SIG-M5 treated with dmso at 0.1 percent for 504 hours (cell line): ENCODE results near the gene LCA5.
"Not testable (repeated sequence)": the region's sequence is repeated elsewhere in the genome, so short reads cannot be mapped to it uniquely, and the experiment has no call there.

Experiments
- DNase-seq: peaks from one replicate; lab custom pipeline; 2025; ENCODE audit not compliant: unreplicated experiment; lab: John Stamatoyannopoulos, UW

Gene LCA5

DNA sequence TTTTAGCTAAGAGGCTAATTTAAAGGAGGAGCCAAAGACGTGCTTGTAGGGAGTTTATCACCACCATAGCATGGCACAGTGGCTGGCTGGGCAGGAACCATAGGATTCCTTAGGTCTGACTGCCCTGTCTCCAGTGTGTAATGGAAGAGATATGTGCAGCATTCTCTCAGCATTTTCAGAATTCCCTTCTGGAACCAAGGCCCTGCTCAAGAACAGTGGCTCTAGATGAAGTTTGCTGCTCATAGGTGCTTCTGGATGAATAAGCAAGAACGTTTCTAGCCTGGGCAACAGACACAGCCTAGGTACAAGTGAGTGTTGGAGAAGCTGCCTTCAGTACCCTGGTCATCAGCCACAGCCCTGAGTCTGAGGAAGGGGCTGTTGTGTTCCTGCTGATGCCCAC, 69.1 kb downstream of the LCA5 start:
- DNase-seq, result no peak

DNA sequence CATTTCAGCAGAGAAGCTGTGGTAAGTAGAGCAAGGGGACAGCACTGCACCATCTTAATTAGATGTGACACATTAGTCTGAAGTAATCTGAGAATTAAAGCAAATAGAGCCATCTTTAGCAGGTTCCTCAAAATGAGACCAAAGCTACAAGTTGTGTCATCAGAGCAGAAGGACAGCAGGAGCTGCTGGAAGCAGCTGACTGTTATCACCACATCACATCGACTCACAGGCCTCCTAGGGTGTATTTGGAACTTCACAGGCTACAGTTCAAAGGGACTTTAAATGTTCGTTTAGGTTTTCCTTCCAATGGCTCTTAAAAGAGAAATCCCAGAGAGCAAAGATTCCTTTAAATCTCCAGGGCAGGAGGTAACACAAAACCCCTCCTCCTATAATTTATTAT, 69.5 kb downstream of the LCA5 start:
- no peak for DNase-seq

GRCh38 chr6:79466207-79466834, 70.9 kb downstream of the LCA5 start:
- DNase-seq, result peak; percentile 25

GRCh38 chr6:79465381-79465780, 71.8 kb downstream of the LCA5 start:
- no peak for DNase-seq

GRCh38 chr6:79463621-79464050, 73.6 kb downstream of the LCA5 start:
- no peak for DNase-seq

GRCh38 chr6:79461205-79461604, 76.0 kb downstream of the LCA5 start:
- DNase-seq, result no peak

DNA sequence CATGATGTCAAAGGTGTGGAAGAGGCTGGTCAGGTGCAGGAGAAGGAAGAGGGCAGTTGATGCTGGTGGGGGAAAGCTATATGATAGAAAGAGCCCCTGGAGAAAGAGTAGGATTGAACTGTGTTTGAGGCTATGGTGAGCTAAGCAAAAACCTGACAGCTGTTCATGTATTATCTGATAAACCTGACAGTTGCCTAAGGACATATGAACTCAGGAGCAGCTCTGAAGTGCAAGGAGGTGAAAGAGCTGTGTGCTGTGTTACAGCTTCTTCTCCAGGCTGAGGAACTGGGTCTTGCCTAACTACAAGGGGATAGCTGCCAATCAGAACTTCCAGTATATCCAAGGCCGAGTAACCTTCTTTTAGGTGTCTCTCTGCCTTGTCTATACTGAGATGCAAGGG, 81.8 kb downstream of the LCA5 start:
- no peak for DNase-seq

- DNase-seq, result peak; percentile 31
Measured at GRCh38 chr6:79453558-79454042, 83.6 kb downstream of the LCA5 start.

- no peak for DNase-seq
Measured at GRCh38 chr6:79450984-79451383, 86.2 kb downstream of the LCA5 start.

GRCh38 chr6:79446006-79446405, 91.2 kb downstream of the LCA5 start:
- DNase-seq, result no peak

- DNase-seq, result not testable (repeated sequence)
Measured at GRCh38 chr6:79443876-79444275, 93.4 kb downstream of the LCA5 start.

GRCh38 chr6:79441192-79441591, 96.0 kb downstream of the LCA5 start:
- no peak for DNase-seq

GRCh38 chr6:79440598-79440997, 96.6 kb downstream of the LCA5 start:
- no peak for DNase-seq

GRCh38 chr6:79438030-79438429, 99.2 kb downstream of the LCA5 start:
- no peak for DNase-seq

DNA sequence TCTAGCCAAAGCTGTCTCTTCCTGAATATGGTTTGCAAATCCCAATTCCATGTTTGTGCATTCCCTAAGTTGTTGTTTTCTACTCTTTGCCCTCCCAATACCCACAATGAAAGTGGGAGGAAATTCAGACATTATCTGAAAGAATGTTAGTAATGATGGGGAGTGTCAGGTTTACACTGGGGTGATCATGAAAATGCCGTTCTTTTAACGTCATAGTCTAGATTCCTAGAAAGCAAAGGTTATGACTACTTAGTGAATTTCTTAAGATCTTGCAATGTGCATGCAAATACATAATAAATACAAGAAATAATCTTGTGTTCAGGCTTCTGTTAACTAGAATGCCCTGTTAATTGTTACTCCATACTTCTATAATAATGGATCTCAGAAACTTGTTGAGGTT, 101.0 kb downstream of the LCA5 start:
- DNase-seq, result no peak

DNA sequence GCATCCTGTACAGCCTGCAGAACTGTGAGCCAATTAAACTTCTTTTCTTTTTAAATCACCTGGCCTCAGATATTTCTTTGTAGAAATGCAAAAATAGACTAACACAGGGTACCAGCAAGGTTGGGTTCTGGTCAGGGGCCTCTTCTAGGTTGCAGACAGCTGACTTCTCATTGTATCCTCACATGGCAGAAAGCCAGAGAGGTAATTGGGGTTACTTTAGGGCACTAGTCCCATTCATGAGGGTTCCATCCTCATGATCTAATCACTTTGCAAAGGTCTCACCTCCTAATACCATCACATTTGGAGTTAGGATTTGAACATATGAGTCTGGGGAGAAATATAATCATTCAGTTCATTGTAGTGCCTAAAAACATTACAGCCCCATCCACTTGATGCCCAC, 101.5 kb downstream of the LCA5 start:
- DNase-seq, result no peak
